NT2/D1 (cell line): Measurements from ENCODE around the gene SLC15A3.

ENCODE experiments used
- DNase-seq: peaks from one replicate; pipeline ENCODE4 v3.0.0-alpha.2; 2011; ENCODE audit warnings: low read depth, low spot score
- H3K27me3 ChIP-seq: 2 replicates; pipeline ENCODE4 v1.6.0; 2011; ENCODE audit warnings: mild to moderate bottlenecking; ENCODE audit not compliant: insufficient read length, insufficient read depth
- H3K36me3 ChIP-seq: 2 replicates; pipeline ENCODE4 v1.6.1; 2011; ENCODE audit warnings: mild to moderate bottlenecking, low read length, mixed read lengths; ENCODE audit not compliant: insufficient read depth, insufficient read length
- H3K4me1 ChIP-seq: 2 replicates; pipeline ENCODE4 v1.5.1; 2011; ENCODE audit not compliant: insufficient read depth, insufficient read length
- H3K4me3 ChIP-seq: 2 replicates; pipeline ENCODE4 v1.5.1; 2011; ENCODE audit warnings: low read depth; ENCODE audit not compliant: insufficient read length
- H3K9ac ChIP-seq: 2 replicates; pipeline ENCODE4 v1.6.0; 2011; ENCODE audit warnings: low read depth; ENCODE audit not compliant: insufficient read length
- H3K9me3 ChIP-seq: 2 replicates; pipeline ENCODE4 v1.5.1; 2011; ENCODE audit warnings: mild to moderate bottlenecking, low read length; ENCODE audit not compliant: insufficient read depth
- SUZ12 ChIP-seq: IDR thresholded peaks from 2 replicates; pipeline ENCODE4 v1.6.1; 2011; ENCODE audit not compliant: insufficient read length, insufficient read depth; ENCODE audit errors: extremely low read depth
- YY1 ChIP-seq: IDR thresholded peaks from 2 replicates; pipeline ENCODE4 v1.6.1; 2011; ENCODE audit not compliant: insufficient read length, insufficient read depth
- ZNF274 ChIP-seq: IDR thresholded peaks from 2 replicates; pipeline ENCODE4 v1.6.1; 2011; ENCODE audit warnings: mild to moderate bottlenecking, low read depth, low read length

Gene SLC15A3

DNA sequence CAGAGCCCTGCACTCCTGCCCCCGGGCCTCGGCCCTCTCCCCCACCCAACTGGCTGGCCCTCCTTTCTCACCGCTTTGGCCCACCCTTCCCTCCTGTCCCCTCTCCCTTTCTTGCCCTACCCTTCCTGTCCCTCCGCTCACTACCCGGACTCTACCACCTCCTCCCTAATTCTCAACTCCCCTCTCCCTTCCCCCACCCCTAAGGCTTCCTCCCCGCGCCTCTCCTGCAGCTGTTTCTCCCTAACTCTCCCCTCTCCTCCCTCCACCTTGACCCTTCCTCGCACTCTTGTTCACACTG, 421 bp downstream of the SLC15A3 start:
- Histone ChIP-seq H3K4me3 (peak overlapping the region; percentile 65), H3K9me3 (no peaks in the 10 kb centered on the region), H3K4me1 (peaks cover 14% of the 10 kb centered on the region), H3K36me3 (no peaks in the 10 kb centered on the region), H3K27me3 (peaks cover 15% of the 10 kb centered on the region), H3K9ac (peak overlapping the region; percentile 79)
- TF ChIP-seq YY1 (no peak), ZNF274 (no peak), SUZ12 (no peak)
- no peak for DNase-seq

DNA sequence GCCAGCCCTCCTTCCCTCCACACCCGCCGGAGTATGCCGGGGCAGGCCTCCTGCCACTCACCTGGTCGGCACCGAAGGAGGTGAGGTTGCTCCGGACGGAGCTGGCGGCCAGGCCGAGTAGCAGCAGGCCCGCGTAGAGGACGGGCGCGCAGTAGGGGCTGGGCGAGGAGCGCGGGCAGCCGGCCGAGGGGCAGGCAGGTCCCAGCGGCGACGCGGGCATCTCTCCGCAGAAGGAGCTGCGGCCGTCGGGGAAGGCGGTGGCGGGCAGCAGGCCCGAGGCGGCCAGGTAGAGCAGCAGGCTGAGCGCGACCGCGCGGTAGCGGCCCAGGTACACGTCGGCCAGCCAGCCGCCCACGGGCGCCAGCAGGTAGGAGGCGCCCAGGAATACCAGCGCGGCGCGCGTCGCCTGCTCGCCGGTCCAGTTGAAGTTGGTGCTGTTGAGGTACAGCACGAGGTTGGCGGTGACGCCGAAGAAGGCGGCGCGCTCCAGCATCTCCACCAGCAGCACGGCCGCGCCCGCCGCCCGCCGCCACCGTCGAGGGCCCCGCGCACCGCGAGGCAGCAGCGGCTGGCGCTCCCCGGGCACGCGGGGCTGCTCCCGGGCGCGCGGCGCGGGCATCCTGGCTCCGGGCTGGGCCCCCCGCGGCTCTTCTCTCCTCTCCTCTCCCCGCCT, 907 bp downstream of the SLC15A3 start:
- Histone ChIP-seq H3K36me3 (no peaks in the 10 kb centered on the region), H3K4me1 (peaks cover 17% of the 10 kb centered on the region), H3K27me3 (peaks cover 15% of the 10 kb centered on the region), H3K9ac (peak overlapping the region; percentile 79), H3K9me3 (no peaks in the 10 kb centered on the region), H3K4me3 (peak overlapping the region; percentile 65)
- TF ChIP-seq SUZ12, result no peak
- no peak for TF ChIP-seq ZNF274
- no peak for TF ChIP-seq YY1
- DNase-seq, result no peak

DNA sequence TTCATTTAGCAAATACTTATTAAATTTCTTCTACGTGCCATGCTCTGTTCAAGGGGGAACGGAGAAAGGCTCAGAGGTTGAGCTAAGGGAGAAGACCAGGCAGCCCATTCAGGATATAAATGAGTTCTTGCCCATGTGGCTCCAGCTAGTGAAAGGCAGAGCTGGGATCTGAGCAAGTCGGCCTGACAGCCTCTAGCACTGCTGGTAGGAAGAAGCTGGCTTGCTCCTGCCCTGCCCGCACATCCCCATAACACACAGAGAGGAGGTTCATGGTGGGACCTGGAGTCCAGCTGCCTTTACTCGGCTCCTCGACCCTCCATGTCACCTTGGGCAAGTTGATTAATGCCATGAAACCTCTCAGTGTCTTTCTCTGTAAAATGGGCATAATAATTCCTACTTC, 2.0 kb downstream of the SLC15A3 start:
- H3K36me3 ChIP-seq, result no peaks in the 10 kb centered on the region
- no peak overlapping the region for H3K4me3 ChIP-seq
- H3K9ac ChIP-seq, result no peak overlapping the region

DNA sequence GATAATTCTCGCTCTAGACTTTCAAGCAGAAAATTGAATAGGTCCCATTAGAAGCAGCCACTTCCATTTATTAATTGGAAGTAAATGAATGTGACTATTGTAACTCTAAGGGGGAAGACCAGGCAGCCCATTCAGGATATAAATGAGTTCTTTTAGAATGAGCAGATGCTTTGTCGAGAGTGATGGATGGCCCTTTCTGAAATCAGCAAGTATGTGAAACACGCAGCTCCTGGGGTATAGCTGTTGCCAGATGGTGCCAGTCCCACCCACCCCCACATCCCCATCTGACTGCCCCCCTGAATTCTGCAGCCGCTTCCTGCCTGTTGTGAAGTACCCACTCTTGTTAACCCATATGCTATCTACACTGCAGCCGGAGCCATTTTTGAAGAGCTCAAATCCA, 3.7 kb downstream of the SLC15A3 start:
- H3K9ac ChIP-seq, result no peak overlapping the region
- TF ChIP-seq SUZ12, result no peak
- TF ChIP-seq YY1, result no peak
- TF ChIP-seq ZNF274, result no peak
- no peaks in the 10 kb centered on the region for H3K9me3 ChIP-seq
- no peak overlapping the region for H3K4me3 ChIP-seq
- H3K36me3 ChIP-seq, result no peaks in the 10 kb centered on the region
- H3K4me1 ChIP-seq, result peaks cover 12% of the 10 kb centered on the region
- H3K27me3 ChIP-seq, result peaks cover 12% of the 10 kb centered on the region
- DNase-seq, result no peak

More for the DNA sequence above, 2.0 kb downstream of the SLC15A3 start:
- Histone ChIP-seq H3K27me3 (peaks cover 15% of the 10 kb centered on the region), H3K4me1 (peaks cover 17% of the 10 kb centered on the region), H3K9me3 (no peaks in the 10 kb centered on the region)
- TF ChIP-seq SUZ12 (no peak), ZNF274 (no peak), YY1 (no peak)
- no peak for DNase-seq

DNA sequence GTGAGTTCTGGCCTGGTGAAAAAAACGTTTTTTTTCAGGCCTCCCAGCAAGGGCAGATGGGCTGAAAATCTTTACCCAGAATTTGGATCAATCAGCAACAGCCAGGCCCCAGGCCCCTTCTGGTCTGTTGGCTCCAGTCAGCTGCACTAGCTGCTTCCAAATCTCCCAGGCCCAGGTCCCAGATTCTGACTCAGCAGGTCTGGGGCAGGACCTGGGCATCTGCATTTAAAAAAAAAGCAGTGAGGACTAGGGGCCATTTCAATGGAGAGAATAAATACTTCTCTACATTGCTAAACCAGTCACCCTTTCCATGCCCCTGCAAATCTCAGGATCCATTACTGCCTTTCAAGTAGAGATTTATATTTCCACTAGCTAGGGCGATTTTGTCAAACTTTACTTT, 4.3 kb downstream of the SLC15A3 start:
- Histone ChIP-seq H3K27me3 (peaks cover 12% of the 10 kb centered on the region), H3K4me1 (peaks cover 12% of the 10 kb centered on the region), H3K36me3 (no peaks in the 10 kb centered on the region), H3K9me3 (no peaks in the 10 kb centered on the region), H3K9ac (no peak overlapping the region), H3K4me3 (no peak overlapping the region)
- TF ChIP-seq YY1 (no peak), SUZ12 (no peak), ZNF274 (no peak)
- DNase-seq, result no peak

DNA sequence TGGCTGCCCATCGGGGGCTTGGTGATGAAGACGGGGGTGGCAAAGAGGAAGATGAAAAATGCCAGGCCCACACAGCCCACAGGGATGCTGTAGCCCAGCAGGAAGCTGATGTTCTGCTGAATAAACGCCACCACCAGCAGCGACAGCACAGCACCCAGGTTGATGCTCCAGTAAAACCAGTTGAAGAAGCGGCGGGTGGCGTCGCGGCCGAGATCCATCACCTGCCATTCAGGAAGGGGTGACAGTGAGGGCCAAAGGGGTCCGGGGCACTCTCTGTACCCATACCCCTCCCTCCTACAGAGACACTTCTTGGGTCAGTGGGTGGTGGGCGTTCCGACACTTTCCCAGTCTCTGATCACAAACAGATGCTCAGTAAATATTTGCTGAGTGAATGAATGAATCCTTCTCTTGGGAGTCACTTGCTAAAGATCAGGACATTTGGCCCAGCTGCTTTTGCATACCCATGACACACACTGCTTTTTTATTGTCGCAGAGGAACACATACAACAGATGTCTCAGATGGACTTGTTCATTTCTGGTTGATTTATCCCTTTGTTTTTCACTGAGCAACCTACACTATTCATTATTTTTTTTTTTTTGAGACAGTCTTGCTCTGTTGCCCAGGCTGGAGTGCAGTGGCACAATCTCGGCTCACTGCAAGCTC, 5.2 kb downstream of the SLC15A3 start:
- Histone ChIP-seq H3K36me3 (peaks cover 3% of the 10 kb centered on the region), H3K4me3 (no peak overlapping the region), H3K27me3 (peaks cover 12% of the 10 kb centered on the region), H3K4me1 (peaks cover 7% of the 10 kb centered on the region), H3K9ac (no peak overlapping the region), H3K9me3 (no peaks in the 10 kb centered on the region)
- no peak for DNase-seq
- TF ChIP-seq YY1, result no peak
- no peak for TF ChIP-seq SUZ12

DNA sequence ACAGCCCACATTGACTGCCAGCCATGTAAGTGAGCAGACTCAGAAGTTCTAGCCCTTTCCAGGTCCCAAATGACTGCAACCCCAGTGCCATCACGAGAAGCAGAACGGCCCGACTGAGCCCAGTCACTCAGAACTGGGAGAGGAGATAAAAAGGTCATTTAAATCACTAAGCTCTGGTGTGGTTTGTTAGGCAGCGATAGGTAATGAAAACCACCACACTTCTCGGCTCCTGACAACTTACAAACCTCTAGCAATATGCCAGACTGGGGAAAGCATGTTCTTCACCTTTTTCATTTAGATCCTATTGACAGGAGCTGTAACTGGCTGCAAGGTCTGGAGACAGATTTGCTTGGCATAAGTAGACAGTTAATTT, 6.7 kb downstream of the SLC15A3 start:
- H3K4me3 ChIP-seq, result no peak overlapping the region
- peaks cover 2% of the 10 kb centered on the region for H3K27me3 ChIP-seq
- no peak overlapping the region for H3K9ac ChIP-seq
- no peak for DNase-seq
- no peaks in the 10 kb centered on the region for H3K9me3 ChIP-seq
- TF ChIP-seq ZNF274 (no peak), YY1 (no peak), SUZ12 (no peak)
- peaks cover 7% of the 10 kb centered on the region for H3K4me1 ChIP-seq
- H3K36me3 ChIP-seq, result peaks cover 3% of the 10 kb centered on the region
